Right lobe of liver (tissue), 6 donors: ENCODE results near the gene ABHD16A. TPM values are rescaled to one million over a fixed set of nuclear protein-coding genes. Genes with fewer than 3 reads are reported as not detected.
A peak's percentile ranks its signal among the peaks of the same experiment; 100 is the strongest.

Experiments used
- ATAC-seq, 4 donors: fragments of 200-7000 bp; cut with Tn5 transposase; one replicate each; pipeline ENCODE4 v1.9.1; 2020; ENCODE audit warnings: mild to moderate bottlenecking in 4 of 4, moderate library complexity in 4 of 4
- DNase-seq, 3 donors: peaks; one replicate each; pipeline ENCODE4 v3.0.0-alpha.2; 2020
- H3K27ac ChIP-seq, 3 donors: fragments of 200-600 bp; one replicate each; pipeline ENCODE4 v1.8.0; 2022
- H3K27me3 ChIP-seq, 2 donors: fragments of 200-600 bp; one replicate each; pipeline ENCODE4 v1.8.0; 2022
- H3K36me3 ChIP-seq, 4 donors: fragments of 200-600 bp; sonication (generic) in 1 of 4; one replicate each; pipeline versions ENCODE4 v1.5.1 to v1.8.0; 2017 to 2022; ENCODE audit warnings: control low read depth in 1 of 4
- H3K4me1 ChIP-seq, 4 donors: fragments of 200-600 bp; sonication (generic) in 1 of 4; one replicate each; pipeline versions ENCODE4 v1.5.1 to v1.8.0; 2017 to 2022; ENCODE audit warnings: control low read depth in 1 of 4
- H3K4me3 ChIP-seq, 3 donors: fragments of 200-600 bp; one replicate each; pipeline ENCODE4 v1.8.0; 2022
- H3K9me3 ChIP-seq, 4 donors: fragments of 200-600 bp; sonication (generic) in 1 of 4; one replicate each; pipeline versions ENCODE4 v1.5.1 to v1.8.0; 2017 to 2022; ENCODE audit warnings: control low read depth in 1 of 4
- POLR2A ChIP-seq: fragments of 450-650 bp; IDR thresholded peaks from one replicate; pipeline ENCODE4 v1.6.1; 2017; ENCODE audit warnings: antibody characterized with exemption, mild to moderate bottlenecking
- WGBS: methylation state at CpG from one replicate; pipeline ENCODE4 v1.1.6; 2018; ENCODE audit warnings: low coverage, low lambda C conversion rate; ENCODE audit not compliant: insufficient coverage; ENCODE audit errors: missing lambda C conversion rate; 5-methylcytosine and 5-hydroxymethylcytosine counted together
- intact Hi-C, 2 donors: fragments of 100-400 bp; cut with DNase I; formaldehyde crosslinking; loops; one replicate each; pipeline versions ENCODE4 v1.11.2 to v1.14.1; 2022
- long read RNA-seq: library from polyadenylated mRNA; unstranded; transcript quantifications from one replicate; pipeline ENCODE4 v2.0.0, GENCODE V29; 2019
- total RNA-seq, 6 experiments: library from RNA; depleted of rRNA in 2 of 6; stranded (reverse); fragments of >200 nt in 2 of 6; fragmentation: NEBNext Ultra II Directional in 3 of 6; extraction: Animal tissue kit (Norgen Biotek cat#: 25700) in 3 of 6; gene quantifications; one replicate each; pipeline versions ENCODE4 v1.1.0 to v1.2.4, GENCODE V29; 2016 to 2023
- TF ChIP-seq, protein P1 (sequence below), 4 donors: fragments of 200-600 bp in 3 of 4; fragments of 450-650 bp in 1 of 4; IDR thresholded peaks; one replicate each; pipeline versions ENCODE4 v1.5.1 to v1.8.0; 2016 to 2022; ENCODE audit warnings: antibody characterized with exemption in 4 of 4, mild to moderate bottlenecking in 2 of 4
- donor health status: DM: no; HTN: yes; CAD: no.
- donor health status: DM: no; HTN: no; CAD: no.
- donor health status: DM: no; HTN: no; CAD: no.
- donor health status: DM: no; HTN: yes; CAD: no.
- donor health status: DM: no; HTN: yes; CAD: no.

Gene ABHD16A
- total RNA-seq: 10 to 100 TPM; 29.7 to 34.8 (median 31.2) TPM
- long read RNA-seq, transcript ABHD16A-201 (20 exons, 2,103 nt): major isoform, 8 of 11 reads
- long read RNA-seq, partial matches to known transcripts: 2 of 11 reads
- long read RNA-seq, other reads (novel, unspliced or antisense): 1 of 11 reads

DNA sequence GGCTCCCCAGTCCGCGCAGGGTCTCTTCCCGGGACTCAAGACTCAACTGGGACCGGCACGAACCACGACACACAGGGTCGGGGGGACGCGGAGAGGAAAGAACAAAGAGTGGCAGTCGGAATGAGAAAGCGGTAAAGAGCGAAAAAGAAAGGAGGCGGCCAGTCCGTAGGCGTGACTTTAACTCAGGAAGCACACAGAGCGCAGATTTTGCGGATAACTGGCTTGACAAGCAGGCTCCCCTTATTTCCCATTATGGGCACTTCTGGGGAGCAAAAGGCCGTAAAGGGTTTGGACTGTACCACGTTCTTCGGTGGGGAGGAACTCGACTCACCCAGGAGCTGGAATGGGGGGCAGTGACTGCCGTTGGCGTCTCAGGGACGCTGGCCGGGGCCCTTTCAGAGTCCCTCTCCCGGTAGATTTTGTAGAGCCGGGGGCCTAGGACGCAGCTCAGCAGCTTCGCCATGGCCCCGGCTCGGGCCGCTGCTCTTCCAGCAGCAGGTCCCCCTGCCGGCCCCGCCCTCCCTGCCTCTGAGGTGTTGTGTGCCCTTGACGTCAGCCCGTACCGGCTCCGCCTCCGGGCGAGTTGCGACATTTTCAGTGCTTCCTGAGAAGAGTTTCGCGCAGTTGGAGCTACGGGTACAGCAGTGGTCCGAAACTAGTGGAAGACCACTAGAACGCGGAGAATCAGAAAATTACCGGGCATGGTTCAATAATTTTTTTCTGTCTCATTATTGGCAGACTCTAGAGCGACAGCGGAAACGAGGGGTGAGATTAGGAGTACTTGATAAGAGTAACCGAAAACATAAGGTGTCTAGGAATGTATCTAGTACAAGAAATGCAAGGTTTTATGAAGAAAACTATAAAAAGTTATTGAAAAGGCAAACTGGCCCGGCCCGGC, at the start of gene ABHD16A:
TSS of gene ABHD16A (minus strand) at position 506 of the 898 bp plus-strand sequence. CDS start at position 463, 43 bp downstream.
- under 1% methylated on average over 42 of the region's 54 CpGs for WGBS
- intact Hi-C loops: no loop called here
- Histone ChIP-seq H3K9me3 (no peaks in the 10 kb centered on the region), H3K36me3 (peaks cover 0 to 20% (median 0%) of the 10 kb centered on the region in 4 donors), H3K4me1 (peaks cover 0 to 21% (median 11%) of the 10 kb centered on the region in 4 donors), H3K27ac (peak within 1 kb of the TSS; percentile 95 to 98 (median 97)), H3K4me3 (peak within 1 kb of the TSS; percentile 71 to 80 (median 77)), H3K27me3 (no peaks in the 10 kb centered on the region)
- TF ChIP-seq, protein P1, sequence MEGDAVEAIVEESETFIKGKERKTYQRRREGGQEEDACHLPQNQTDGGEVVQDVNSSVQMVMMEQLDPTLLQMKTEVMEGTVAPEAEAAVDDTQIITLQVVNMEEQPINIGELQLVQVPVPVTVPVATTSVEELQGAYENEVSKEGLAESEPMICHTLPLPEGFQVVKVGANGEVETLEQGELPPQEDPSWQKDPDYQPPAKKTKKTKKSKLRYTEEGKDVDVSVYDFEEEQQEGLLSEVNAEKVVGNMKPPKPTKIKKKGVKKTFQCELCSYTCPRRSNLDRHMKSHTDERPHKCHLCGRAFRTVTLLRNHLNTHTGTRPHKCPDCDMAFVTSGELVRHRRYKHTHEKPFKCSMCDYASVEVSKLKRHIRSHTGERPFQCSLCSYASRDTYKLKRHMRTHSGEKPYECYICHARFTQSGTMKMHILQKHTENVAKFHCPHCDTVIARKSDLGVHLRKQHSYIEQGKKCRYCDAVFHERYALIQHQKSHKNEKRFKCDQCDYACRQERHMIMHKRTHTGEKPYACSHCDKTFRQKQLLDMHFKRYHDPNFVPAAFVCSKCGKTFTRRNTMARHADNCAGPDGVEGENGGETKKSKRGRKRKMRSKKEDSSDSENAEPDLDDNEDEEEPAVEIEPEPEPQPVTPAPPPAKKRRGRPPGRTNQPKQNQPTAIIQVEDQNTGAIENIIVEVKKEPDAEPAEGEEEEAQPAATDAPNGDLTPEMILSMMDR (IDR thresholded peaks at IDR 0.05): peak in 2 of 4 donors; percentile 10 to 21
- peak; percentile 98 for TF ChIP-seq POLR2A
- DNase-seq: peak; percentile 99
- peak; percentile 97 for ATAC-seq

DNA sequence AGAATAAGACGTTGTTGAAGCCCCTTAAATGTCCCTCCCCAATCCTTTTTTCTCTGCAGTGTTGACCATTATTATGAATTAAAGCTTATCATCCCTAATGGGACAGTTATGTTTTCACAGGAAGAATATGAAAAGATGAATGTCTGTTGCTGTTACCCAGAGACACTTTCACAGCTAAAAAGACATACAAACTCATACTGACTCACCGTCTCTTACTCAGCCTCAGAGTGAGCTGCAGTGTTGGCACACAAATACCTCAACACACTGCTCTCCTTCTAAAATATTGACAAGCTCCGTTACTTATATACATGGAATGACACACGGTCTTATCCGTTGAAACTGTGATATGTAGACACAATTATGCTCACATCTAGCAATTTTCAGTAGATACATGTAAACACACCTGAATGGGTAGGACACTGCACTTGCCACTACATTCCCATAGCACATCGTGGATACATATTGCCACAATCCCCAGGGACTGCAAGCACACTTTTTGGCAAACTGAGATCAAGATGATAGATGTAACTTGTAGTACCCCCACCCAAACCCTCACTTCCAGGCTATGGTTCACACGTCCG, 49.7 kb upstream of the ABHD16A start:
- no peaks in the 10 kb centered on the region for H3K36me3 ChIP-seq
- no peaks in the 10 kb centered on the region for H3K9me3 ChIP-seq
- no peaks in the 10 kb centered on the region for H3K27me3 ChIP-seq
- TF ChIP-seq, protein P1 (IDR thresholded peaks at IDR 0.05): no peak
- TF ChIP-seq POLR2A: no peak
- H3K4me3 ChIP-seq: no peak overlapping the region
- H3K27ac ChIP-seq: no peak overlapping the region
- DNase-seq: no peak
- no peaks in the 10 kb centered on the region for H3K4me1 ChIP-seq
- no peak for ATAC-seq
- intact Hi-C loops: no loop called here
- WGBS: 79% methylated on average over 8 of the region's 8 CpGs

DNA sequence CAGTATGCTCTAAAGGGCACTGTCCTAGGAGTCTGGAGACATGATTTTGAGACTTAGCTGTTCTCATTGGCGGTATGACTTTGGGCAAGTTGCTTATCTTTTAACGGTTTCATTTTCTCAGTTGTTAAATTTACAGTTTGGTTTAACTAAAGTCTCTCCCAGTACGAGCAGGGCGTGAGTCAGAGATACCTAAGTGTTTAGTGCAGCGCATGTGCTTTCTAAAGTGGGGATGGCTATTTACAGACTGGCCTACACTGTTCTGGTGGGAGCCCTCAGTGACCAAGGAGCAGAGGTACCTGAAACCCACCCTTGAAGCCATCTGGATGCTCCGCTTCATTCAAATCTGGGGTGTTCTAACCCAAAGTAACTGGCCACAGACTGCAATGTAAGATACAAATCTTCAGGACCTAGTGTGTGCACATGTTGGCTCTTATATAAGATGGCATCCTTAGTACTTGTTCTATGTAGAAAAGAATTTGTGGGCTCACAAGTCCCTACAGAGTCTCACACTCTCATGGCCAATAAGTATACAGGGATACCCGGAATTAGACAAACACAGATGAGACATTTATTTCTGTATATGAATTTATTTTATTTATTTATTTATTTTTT, 47.4 kb upstream of the ABHD16A start:
- no peak for TF ChIP-seq POLR2A
- ATAC-seq: no peak
- Histone ChIP-seq H3K27ac (no peak overlapping the region), H3K36me3 (no peaks in the 10 kb centered on the region), H3K4me1 (no peaks in the 10 kb centered on the region), H3K9me3 (no peaks in the 10 kb centered on the region), H3K4me3 (no peak overlapping the region), H3K27me3 (no peaks in the 10 kb centered on the region)
- no peak for DNase-seq
- 93% methylated on average over 6 of the region's 7 CpGs for WGBS
- intact Hi-C loops: no loop called here

DNA sequence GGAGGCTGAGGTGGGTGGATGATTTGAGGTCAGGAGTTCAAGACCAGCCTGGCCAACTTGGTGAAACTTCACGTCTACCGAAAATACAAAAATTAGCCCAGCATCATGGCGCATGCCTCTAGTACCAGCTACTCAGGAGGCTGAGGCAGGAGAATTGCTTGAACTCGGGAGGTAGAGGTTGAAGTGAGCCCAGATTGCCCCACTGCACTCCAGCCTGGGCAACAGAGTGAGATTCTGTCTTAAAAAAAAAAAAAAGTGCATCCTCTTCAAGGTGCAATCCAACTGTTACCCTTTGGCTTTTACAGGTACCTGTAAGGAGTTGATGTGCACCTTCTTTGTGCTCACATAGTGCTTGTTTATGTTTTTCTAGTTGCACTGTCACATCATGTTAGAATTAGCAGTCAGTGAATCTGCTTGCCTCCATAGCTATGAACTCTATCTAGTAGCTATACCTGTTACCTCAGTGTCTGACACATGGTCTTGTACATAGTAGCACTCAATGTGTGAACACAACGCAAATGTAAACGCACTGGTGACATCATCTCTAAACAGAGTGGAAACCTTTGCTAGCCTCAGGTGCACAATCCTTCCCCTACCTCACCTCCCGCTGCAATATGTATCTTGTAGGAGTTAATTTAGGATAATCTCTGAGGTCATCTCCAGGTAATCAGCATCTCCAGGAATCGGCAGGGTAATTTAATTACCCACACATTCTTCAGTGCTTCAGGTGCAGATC, 46.3 kb upstream of the ABHD16A start:
- Histone ChIP-seq H3K4me1 (no peaks in the 10 kb centered on the region), H3K4me3 (no peak overlapping the region), H3K27me3 (no peaks in the 10 kb centered on the region), H3K27ac (no peak overlapping the region), H3K36me3 (no peaks in the 10 kb centered on the region), H3K9me3 (no peaks in the 10 kb centered on the region)
- DNase-seq: no peak
- intact Hi-C loops: no loop called here
- TF ChIP-seq POLR2A: no peak
- TF ChIP-seq, protein P1 (IDR thresholded peaks at IDR 0.05): no peak
- WGBS: 86% methylated on average over 7 of the region's 8 CpGs
- ATAC-seq: no peak
